ENCODE results near the gene SULT4A1.

- TF ChIP-seq CTCF (IDR thresholded peaks at IDR 0.05; ENCODE audit: low read length) (no peak), EZH2 (IDR thresholded peaks at IDR 0.05; ENCODE audit: borderline replicate concordance, low read length) (no peak)
These were observed 33.1 kb downstream of the SULT4A1 start for GRCh38 chr22:43828998-43829782.
